NAMALWA (cell line): Measurements from ENCODE around the gene OTOG.

Experiments used
- DNase-seq: peaks from one replicate; pipeline ENCODE4 v3.0.0-alpha.2; 2015; ENCODE audit warnings: low spot score

Gene OTOG

GRCh38 chr11:17650127-17650911, 103.3 kb downstream of the OTOG start:
- DNase-seq: no peak

GRCh38 chr11:17651061-17651460, 104.0 kb downstream of the OTOG start:
- DNase-seq: no peak

GRCh38 chr11:17651681-17652080, 104.6 kb downstream of the OTOG start:
- DNase-seq: no peak

- no peak for DNase-seq
Observed at GRCh38 chr11:17652556-17652955, 105.5 kb downstream of the OTOG start.

GRCh38 chr11:17653611-17654010, 106.6 kb downstream of the OTOG start:
- DNase-seq: no peak

GRCh38 chr11:17655682-17656081, 108.6 kb downstream of the OTOG start:
- DNase-seq: no peak

- no peak for DNase-seq
Observed at GRCh38 chr11:17658211-17658610, 111.2 kb downstream of the OTOG start.

GRCh38 chr11:17668166-17668565, 121.1 kb downstream of the OTOG start:
- DNase-seq: no peak

- no peak for DNase-seq
Observed at GRCh38 chr11:17672469-17672868, 125.4 kb downstream of the OTOG start.

- no peak for DNase-seq
Observed at GRCh38 chr11:17673951-17674350, 126.9 kb downstream of the OTOG start.

- no peak for DNase-seq
Observed at GRCh38 chr11:17682848-17683247, 135.8 kb downstream of the OTOG start.

GRCh38 chr11:17683377-17684161, 136.5 kb downstream of the OTOG start:
- no peak for DNase-seq

- no peak for DNase-seq
Observed at GRCh38 chr11:17684550-17684949, 137.5 kb downstream of the OTOG start.

GRCh38 chr11:17686231-17686980, 139.3 kb downstream of the OTOG start:
- no peak for DNase-seq

- no peak for DNase-seq
Observed at GRCh38 chr11:17687946-17688670, 141.0 kb downstream of the OTOG start.

GRCh38 chr11:17691550-17691949, 144.5 kb downstream of the OTOG start:
- no peak for DNase-seq

- no peak for DNase-seq
Observed at GRCh38 chr11:17691976-17692375, 144.9 kb downstream of the OTOG start.

GRCh38 chr11:17692931-17693330, 145.9 kb downstream of the OTOG start:
- DNase-seq: no peak

- no peak for DNase-seq
Observed at GRCh38 chr11:17693531-17693930, 146.5 kb downstream of the OTOG start.

GRCh38 chr11:17694494-17695110, 147.5 kb downstream of the OTOG start:
- DNase-seq: no peak
